Osteoblast (primary cell): Measurements from ENCODE around the gene ANTKMT. TPM values are rescaled to one million over a fixed set of nuclear protein-coding genes. Genes with fewer than 3 reads are reported as not detected.
A peak's percentile ranks its signal among the peaks of the same experiment; 100 is the strongest.

Experiments used
- DNase-seq: peaks from one replicate; pipeline ENCODE4 v3.0.0; 2011; ENCODE audit warnings: low spot score, mixed read lengths; ENCODE audit not compliant: insufficient read length; ENCODE audit errors: missing footprints
- H2AFZ ChIP-seq: 2 replicates; pipeline ENCODE4 v1.6.0; 2011; ENCODE audit warnings: mild to moderate bottlenecking, low read length
- H3K27ac ChIP-seq: 2 replicates; pipeline ENCODE4 v1.5.1; 2011; ENCODE audit warnings: mild to moderate bottlenecking, low read depth, low read length, moderate library complexity
- H3K27me3 ChIP-seq: 2 replicates; pipeline ENCODE4 v1.6.0; 2012; ENCODE audit warnings: mild to moderate bottlenecking, control low read depth, inconsistent platforms, low read length, moderate library complexity; ENCODE audit not compliant: insufficient read depth
- H3K36me3 ChIP-seq: 2 replicates; pipeline ENCODE4 v1.5.1; 2011; ENCODE audit warnings: mild to moderate bottlenecking, low read length, control low read depth, moderate library complexity; ENCODE audit not compliant: insufficient read depth
- H3K4me1 ChIP-seq: 2 replicates; pipeline ENCODE4 v1.5.1; 2011; ENCODE audit warnings: mild to moderate bottlenecking, low read length, control low read depth, moderate library complexity; ENCODE audit not compliant: insufficient read depth
- H3K4me2 ChIP-seq: 2 replicates; pipeline ENCODE4 v1.6.0; 2011; ENCODE audit warnings: mild to moderate bottlenecking, low read length; ENCODE audit not compliant: insufficient read depth
- H3K4me3 ChIP-seq: fragments of 200-600 bp; sonication (generic); 3 replicates; pipeline ENCODE4 v1.5.1; 2012; ENCODE audit warnings: mild to moderate bottlenecking, low read length, inconsistent platforms; ENCODE audit not compliant: insufficient read depth
- H3K79me2 ChIP-seq: 2 replicates; pipeline ENCODE4 v1.6.0; 2012; ENCODE audit warnings: mild to moderate bottlenecking, low read length, control low read depth, inconsistent platforms; ENCODE audit not compliant: insufficient read depth
- H3K9me3 ChIP-seq: 2 replicates; pipeline ENCODE4 v1.5.1; 2011; ENCODE audit warnings: low read depth, low read length, control low read depth
- H4K20me1 ChIP-seq: 2 replicates; pipeline ENCODE4 v1.6.0; 2012; ENCODE audit warnings: mild to moderate bottlenecking, low read length, control low read depth; ENCODE audit not compliant: insufficient read depth
- total RNA-seq: library from RNA; depleted of rRNA; stranded (reverse); fragments of >200 nt; gene quantifications from 2 replicates; pipeline ENCODE4 v1.2.3, GENCODE V29; 2012
- TF ChIP-seq, protein P1 (sequence below): IDR thresholded peaks from 2 replicates; pipeline ENCODE4 v1.5.1; 2011; ENCODE audit warnings: mild to moderate bottlenecking, low read depth, low read length, moderate library complexity; ENCODE audit errors: extremely low read depth

ANTKMT gene
- total RNA-seq, 1 donor, result 21.7 TPM

DNA sequence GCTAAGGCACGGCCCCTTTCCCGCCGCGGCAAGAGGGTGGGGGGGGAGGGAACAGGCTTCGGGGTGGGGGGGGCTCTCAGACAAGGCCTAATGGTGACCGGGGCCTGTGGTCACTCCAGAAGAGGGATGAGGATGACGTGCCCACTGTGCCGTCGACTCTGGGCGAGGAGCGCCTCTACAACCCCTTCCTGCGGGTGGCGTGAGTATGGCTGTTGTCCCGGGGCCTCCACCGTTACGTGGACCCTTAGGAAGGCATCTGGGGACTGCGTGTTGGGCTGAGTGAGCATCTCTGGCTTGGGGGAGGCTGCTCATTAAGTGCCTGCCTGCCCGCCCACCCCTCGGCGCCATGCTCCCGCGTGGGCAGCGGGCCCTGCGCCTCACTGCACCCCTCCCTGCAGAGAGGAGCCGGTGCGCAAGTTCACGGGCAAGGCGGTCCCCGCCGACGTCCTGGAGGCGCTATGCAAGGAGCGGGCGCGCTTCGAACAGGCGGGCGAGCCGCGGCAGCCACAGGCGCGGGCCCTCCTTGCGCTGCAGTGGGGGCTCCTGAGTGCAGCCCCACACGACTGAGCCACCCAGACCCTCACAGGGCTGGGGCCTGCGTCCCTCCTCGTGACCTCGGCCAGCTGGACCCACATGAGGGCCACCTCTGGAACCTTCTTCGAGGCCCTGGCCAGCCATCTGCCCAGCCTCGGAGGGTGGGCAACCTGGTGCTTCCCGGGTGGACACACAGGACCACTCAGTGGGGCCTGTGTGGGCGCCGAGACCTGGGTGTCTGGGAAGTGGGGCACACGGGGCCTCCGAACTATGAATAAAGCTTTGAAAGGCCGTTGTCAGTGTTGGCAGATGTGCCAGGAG, 8.2 kb downstream of the ANTKMT start:
- Histone ChIP-seq H3K4me1 (peaks cover 5% of the 10 kb centered on the region), H3K4me3 (no peak overlapping the region), H4K20me1 (peaks cover 4% of the 10 kb centered on the region), H3K27me3 (no peaks in the 10 kb centered on the region), H3K36me3 (peaks cover 2% of the 10 kb centered on the region), H3K27ac (no peak overlapping the region), H2AFZ (no peak overlapping the region), H3K9me3 (no peaks in the 10 kb centered on the region), H3K79me2 (no peaks in the 10 kb centered on the region), H3K4me2 (no peak overlapping the region)
- peak; percentile 83 for DNase-seq
- TF ChIP-seq, protein P1, sequence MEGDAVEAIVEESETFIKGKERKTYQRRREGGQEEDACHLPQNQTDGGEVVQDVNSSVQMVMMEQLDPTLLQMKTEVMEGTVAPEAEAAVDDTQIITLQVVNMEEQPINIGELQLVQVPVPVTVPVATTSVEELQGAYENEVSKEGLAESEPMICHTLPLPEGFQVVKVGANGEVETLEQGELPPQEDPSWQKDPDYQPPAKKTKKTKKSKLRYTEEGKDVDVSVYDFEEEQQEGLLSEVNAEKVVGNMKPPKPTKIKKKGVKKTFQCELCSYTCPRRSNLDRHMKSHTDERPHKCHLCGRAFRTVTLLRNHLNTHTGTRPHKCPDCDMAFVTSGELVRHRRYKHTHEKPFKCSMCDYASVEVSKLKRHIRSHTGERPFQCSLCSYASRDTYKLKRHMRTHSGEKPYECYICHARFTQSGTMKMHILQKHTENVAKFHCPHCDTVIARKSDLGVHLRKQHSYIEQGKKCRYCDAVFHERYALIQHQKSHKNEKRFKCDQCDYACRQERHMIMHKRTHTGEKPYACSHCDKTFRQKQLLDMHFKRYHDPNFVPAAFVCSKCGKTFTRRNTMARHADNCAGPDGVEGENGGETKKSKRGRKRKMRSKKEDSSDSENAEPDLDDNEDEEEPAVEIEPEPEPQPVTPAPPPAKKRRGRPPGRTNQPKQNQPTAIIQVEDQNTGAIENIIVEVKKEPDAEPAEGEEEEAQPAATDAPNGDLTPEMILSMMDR, result no peak

DNA sequence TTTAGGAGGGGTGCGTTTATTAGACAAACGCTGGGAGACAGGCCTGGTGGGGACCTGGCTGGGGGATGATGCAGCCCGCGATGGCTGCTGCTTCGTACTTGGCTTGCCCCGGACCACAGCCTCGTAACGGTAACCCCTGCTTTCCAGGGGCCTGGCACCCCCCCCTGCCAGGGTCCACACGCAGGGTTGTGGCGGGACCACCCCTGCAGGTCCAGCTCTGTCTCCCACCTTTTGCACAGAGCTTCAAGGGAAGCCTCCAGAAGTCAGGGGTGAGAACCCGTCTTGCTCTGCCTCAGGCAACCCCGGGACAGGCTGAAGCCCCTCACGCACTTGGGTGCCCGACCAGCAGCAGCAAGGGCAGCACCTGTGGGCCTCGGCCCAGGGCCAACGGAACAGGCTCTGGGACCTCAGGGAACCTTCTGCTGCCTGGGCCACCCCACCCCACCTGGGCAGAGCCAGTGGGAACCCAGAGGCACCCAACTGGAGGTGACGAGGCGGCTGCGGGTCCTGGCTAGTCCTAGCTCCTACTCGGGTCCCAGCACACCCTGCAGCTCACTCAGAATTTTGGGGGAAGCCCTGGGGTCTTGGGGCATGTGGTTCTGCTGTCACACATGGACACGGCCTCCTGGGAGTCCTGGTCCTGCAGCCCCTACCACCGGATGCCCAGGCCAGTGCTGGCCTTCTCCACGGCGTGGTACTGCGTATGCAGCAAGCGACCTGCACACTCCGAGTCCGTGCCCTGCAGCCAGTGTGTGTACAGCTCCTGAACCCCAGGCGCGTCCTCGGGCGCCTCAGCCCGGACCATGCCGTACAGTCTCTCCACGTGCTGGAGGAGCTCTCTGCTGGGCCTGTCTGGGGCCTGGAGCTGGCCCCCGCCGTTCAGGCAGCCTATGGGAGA, 9.1 kb downstream of the ANTKMT start:
- Histone ChIP-seq H3K4me3 (no peak overlapping the region), H3K9me3 (no peaks in the 10 kb centered on the region), H3K27me3 (no peaks in the 10 kb centered on the region), H4K20me1 (peaks cover 4% of the 10 kb centered on the region), H2AFZ (no peak overlapping the region), H3K4me2 (no peak overlapping the region), H3K79me2 (no peaks in the 10 kb centered on the region), H3K27ac (no peak overlapping the region), H3K4me1 (peaks cover 5% of the 10 kb centered on the region), H3K36me3 (peaks cover 6% of the 10 kb centered on the region)
- TF ChIP-seq, protein P1, result no peak
- peak; percentile 87 for DNase-seq

DNA sequence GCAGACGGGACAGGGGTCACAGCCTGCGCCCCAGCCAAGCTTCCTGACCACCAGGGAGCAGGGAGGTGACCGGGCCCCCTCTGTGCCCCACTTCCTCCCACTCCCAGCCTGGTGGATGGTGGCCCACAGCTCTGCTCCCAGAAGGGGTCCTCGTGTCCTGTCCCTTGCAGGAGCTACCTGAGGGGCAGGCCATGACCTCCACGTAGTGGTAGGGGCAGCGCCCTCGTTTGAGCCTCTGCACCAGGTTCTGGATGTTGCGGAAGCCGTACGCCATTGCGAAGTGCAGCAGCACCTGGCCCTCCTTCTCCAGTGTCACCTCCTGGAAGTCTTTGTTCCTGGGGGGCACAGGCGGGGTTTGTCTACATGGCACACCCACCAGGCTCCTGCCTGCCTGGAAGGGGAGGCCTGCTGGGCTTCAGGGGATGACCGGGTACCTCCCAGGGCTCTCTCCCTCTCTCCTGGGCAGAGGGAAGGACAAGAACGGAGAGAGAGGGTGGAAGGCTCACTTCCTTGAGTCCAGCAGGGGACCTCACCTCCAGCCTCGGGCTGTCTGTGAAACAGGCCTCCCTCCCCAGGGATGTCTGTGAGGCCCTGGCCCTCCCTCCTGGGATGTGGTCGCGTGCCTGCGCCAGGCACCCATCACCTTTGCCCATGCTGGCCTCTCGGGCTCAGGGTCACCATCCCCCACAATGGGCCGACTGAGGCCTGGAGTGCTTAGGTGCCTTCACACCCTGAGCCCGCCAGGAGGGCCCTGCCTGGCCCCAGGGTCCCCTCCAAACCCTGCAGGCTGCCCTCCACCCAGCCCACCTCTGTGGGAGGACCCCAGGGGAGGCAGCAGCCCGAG, 9.9 kb downstream of the ANTKMT start:
- H3K9me3 ChIP-seq, result no peaks in the 10 kb centered on the region
- H4K20me1 ChIP-seq, result peaks cover 4% of the 10 kb centered on the region
- no peaks in the 10 kb centered on the region for H3K79me2 ChIP-seq
- H3K36me3 ChIP-seq, result peaks cover 11% of the 10 kb centered on the region
- no peak overlapping the region for H3K4me3 ChIP-seq
- no peaks in the 10 kb centered on the region for H3K27me3 ChIP-seq
- H3K4me1 ChIP-seq, result peaks cover 5% of the 10 kb centered on the region
- H3K4me2 ChIP-seq, result no peak overlapping the region
- TF ChIP-seq, protein P1, result no peak
- no peak overlapping the region for H2AFZ ChIP-seq
- H3K27ac ChIP-seq, result no peak overlapping the region
- no peak for DNase-seq
